ENCODE results near the gene ZNF436.

GRCh38 chr1:23383577-23384311, 14.1 kb upstream of the ZNF436 start:
- TF ChIP-seq, protein P1, sequence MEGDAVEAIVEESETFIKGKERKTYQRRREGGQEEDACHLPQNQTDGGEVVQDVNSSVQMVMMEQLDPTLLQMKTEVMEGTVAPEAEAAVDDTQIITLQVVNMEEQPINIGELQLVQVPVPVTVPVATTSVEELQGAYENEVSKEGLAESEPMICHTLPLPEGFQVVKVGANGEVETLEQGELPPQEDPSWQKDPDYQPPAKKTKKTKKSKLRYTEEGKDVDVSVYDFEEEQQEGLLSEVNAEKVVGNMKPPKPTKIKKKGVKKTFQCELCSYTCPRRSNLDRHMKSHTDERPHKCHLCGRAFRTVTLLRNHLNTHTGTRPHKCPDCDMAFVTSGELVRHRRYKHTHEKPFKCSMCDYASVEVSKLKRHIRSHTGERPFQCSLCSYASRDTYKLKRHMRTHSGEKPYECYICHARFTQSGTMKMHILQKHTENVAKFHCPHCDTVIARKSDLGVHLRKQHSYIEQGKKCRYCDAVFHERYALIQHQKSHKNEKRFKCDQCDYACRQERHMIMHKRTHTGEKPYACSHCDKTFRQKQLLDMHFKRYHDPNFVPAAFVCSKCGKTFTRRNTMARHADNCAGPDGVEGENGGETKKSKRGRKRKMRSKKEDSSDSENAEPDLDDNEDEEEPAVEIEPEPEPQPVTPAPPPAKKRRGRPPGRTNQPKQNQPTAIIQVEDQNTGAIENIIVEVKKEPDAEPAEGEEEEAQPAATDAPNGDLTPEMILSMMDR (optimal IDR thresholded peaks at IDR 0.05 in 1 of 3, IDR thresholded peaks at IDR 0.05 in 1 of 3, conservative IDR thresholded peaks at IDR 0.05 in 1 of 3; ENCODE audit: extremely low read depth in 1 of 3, insufficient read depth in 2 of 3, low read length in 3 of 3) = no peak
- no peak for TF ChIP-seq EZH2 (IDR thresholded peaks at IDR 0.05; ENCODE audit: low read length)
